H9 (cell line): Measurements from ENCODE around the gene UBL4A. TPM values are rescaled to one million over a fixed set of nuclear protein-coding genes. Genes with fewer than 3 reads are reported as not detected.

Experiments
- DNase-seq: peaks from one replicate; pipeline ENCODE4 v3.0.0-alpha.2; 2017
- H2AFZ ChIP-seq: one replicate; pipeline ENCODE4 v1.6.1; 2013; ENCODE audit warnings: mild to moderate bottlenecking, low read length, control low read depth, moderate library complexity
- H2AK5ac ChIP-seq: 2 replicates; pipeline ENCODE4 v1.6.1; 2013; ENCODE audit warnings: low read length, control low read depth, mixed read lengths; ENCODE audit not compliant: insufficient read length
- H2BK120ac ChIP-seq: one replicate; pipeline ENCODE4 v1.6.1; 2013; ENCODE audit warnings: low read depth, mild to moderate bottlenecking, low read length, control low read depth, inconsistent platforms; ENCODE audit not compliant: poor library complexity, severe bottlenecking
- H2BK12ac ChIP-seq: 2 replicates; pipeline ENCODE4 v1.6.1; 2013; ENCODE audit warnings: low read length, control low read depth, mixed read lengths, low read depth; ENCODE audit not compliant: insufficient read length
- H2BK15ac ChIP-seq: 2 replicates; pipeline ENCODE4 v1.6.1; 2013; ENCODE audit warnings: low read depth, low read length, control low read depth
- H2BK20ac ChIP-seq: one replicate; pipeline ENCODE4 v1.6.1; 2013; ENCODE audit warnings: low read depth, mild to moderate bottlenecking, low read length, control low read depth, inconsistent platforms; ENCODE audit not compliant: poor library complexity, severe bottlenecking
- H2BK5ac ChIP-seq: 2 replicates; pipeline ENCODE4 v1.6.1; 2013; ENCODE audit warnings: low read length, control low read depth, mixed read lengths; ENCODE audit not compliant: insufficient read length
- H3K14ac ChIP-seq: 2 replicates; pipeline ENCODE4 v1.6.1; 2013; ENCODE audit warnings: low read length, control low read depth; ENCODE audit not compliant: insufficient read depth
- H3K18ac ChIP-seq: 2 replicates; pipeline ENCODE4 v1.6.1; 2013; ENCODE audit warnings: low read depth, mild to moderate bottlenecking, mixed read lengths, low read length, control low read depth; ENCODE audit not compliant: insufficient read length
- H3K23ac ChIP-seq: 2 replicates; pipeline ENCODE4 v1.6.1; 2013; ENCODE audit warnings: low read length, control low read depth, mixed read lengths, low read depth; ENCODE audit not compliant: insufficient read length
- H3K23me2 ChIP-seq: 2 replicates; pipeline ENCODE4 v1.6.1; 2013; ENCODE audit warnings: low read depth, mild to moderate bottlenecking, mixed read lengths, low read length, control low read depth; ENCODE audit not compliant: insufficient read length, poor library complexity, severe bottlenecking
- H3K27ac ChIP-seq: 2 replicates; pipeline ENCODE4 v1.5.1; 2013; ENCODE audit warnings: low read length, control low read depth, mixed read lengths, low read depth; ENCODE audit not compliant: insufficient read length
- H3K27me3 ChIP-seq: 2 replicates; pipeline ENCODE4 v1.6.1; 2013; ENCODE audit warnings: low read length, control low read depth, inconsistent platforms; ENCODE audit not compliant: insufficient read depth
- H3K4ac ChIP-seq: 2 replicates; pipeline ENCODE4 v1.6.1; 2013; ENCODE audit warnings: low read depth, mild to moderate bottlenecking, control low read depth, inconsistent platforms, low read length, moderate library complexity
- H3K4me1 ChIP-seq: 2 replicates; pipeline ENCODE4 v1.6.1; 2013; ENCODE audit warnings: low read length, control low read depth, inconsistent platforms; ENCODE audit not compliant: insufficient read depth
- H3K4me2 ChIP-seq: 2 replicates; pipeline ENCODE4 v1.6.1; 2013; ENCODE audit warnings: low read length, control low read depth, mixed read lengths; ENCODE audit not compliant: insufficient read length, insufficient read depth
- H3K56ac ChIP-seq: 2 replicates; pipeline ENCODE4 v1.6.1; 2013; ENCODE audit warnings: low read depth, mild to moderate bottlenecking, mixed read lengths, low read length, control low read depth; ENCODE audit not compliant: insufficient read length
- H3K79me1 ChIP-seq: 2 replicates; pipeline ENCODE4 v1.6.1; 2013; ENCODE audit warnings: low read depth, mild to moderate bottlenecking, moderate library complexity, low read length, control low read depth, inconsistent platforms; ENCODE audit not compliant: insufficient read depth, poor library complexity, severe bottlenecking
- H3K79me2 ChIP-seq: 2 replicates; pipeline ENCODE4 v1.6.1; 2013; ENCODE audit warnings: low read length, control low read depth, inconsistent platforms; ENCODE audit not compliant: insufficient read depth
- H3K9ac ChIP-seq: 2 replicates; pipeline ENCODE4 v1.6.1; 2013; ENCODE audit warnings: low read length, control low read depth, mixed read lengths; ENCODE audit not compliant: insufficient read length; ENCODE audit errors: extremely low read depth
- H3K9me3 ChIP-seq: one replicate; pipeline ENCODE4 v1.6.1; 2013; ENCODE audit warnings: low read depth, low read length, inconsistent platforms; ENCODE audit not compliant: control insufficient read depth
- H3T11ph ChIP-seq: one replicate; pipeline ENCODE4 v1.6.1; 2013; ENCODE audit warnings: mild to moderate bottlenecking, low read length, control low read depth, inconsistent platforms
- H4K20me1 ChIP-seq: one replicate; pipeline ENCODE4 v1.6.1; 2013; ENCODE audit not compliant: control insufficient read depth, insufficient read length, insufficient read depth
- H4K5ac ChIP-seq: 2 replicates; pipeline ENCODE4 v1.6.1; 2013; ENCODE audit warnings: low read depth, mild to moderate bottlenecking, mixed read lengths, low read length, control low read depth; ENCODE audit not compliant: insufficient read length
- H4K8ac ChIP-seq: replicated peaks from 2 replicates; pipeline ENCODE4 v1.6.1; 2013; ENCODE audit warnings: low read length, control low read depth, mixed read lengths, low read depth; ENCODE audit not compliant: insufficient read length
- H4K91ac ChIP-seq: 2 replicates; pipeline ENCODE4 v1.6.1; 2013; ENCODE audit warnings: low read depth, mild to moderate bottlenecking, moderate library complexity, mixed read lengths, low read length, control low read depth; ENCODE audit not compliant: insufficient read length
- H3K27ac Mint-ChIP-seq, 3 experiments: 2 replicates in 2 of 3; 3 replicates in 1 of 3; pipeline ENCODE4 v1.8.0; 2020 to 2021; ENCODE audit warnings: mixed read lengths in 3 of 3, mild to moderate bottlenecking in 1 of 3, moderate library complexity in 1 of 3
- H3K27me3 Mint-ChIP-seq: 2 replicates; pipeline ENCODE4 v1.8.0; 2021; ENCODE audit warnings: low read depth, mild to moderate bottlenecking, moderate library complexity, mixed read lengths
- H3K36me3 Mint-ChIP-seq, 3 experiments: 2 replicates in 2 of 3; 3 replicates in 1 of 3; pipeline ENCODE4 v1.8.0; 2020 to 2021; ENCODE audit warnings: low read depth in 3 of 3, mixed read lengths in 3 of 3; ENCODE audit not compliant: insufficient read depth in 1 of 3
- H3K4me1 Mint-ChIP-seq, 2 experiments: 2 replicates each; pipeline ENCODE4 v1.8.0; 2020; ENCODE audit warnings: mixed read lengths in 2 of 2
- H3K4me3 Mint-ChIP-seq, 2 experiments: 2 replicates in 1 of 2; 3 replicates in 1 of 2; pipeline ENCODE4 v1.8.0; 2020 to 2021; ENCODE audit warnings: mild to moderate bottlenecking in 2 of 2, mixed read lengths in 2 of 2, moderate library complexity in 1 of 2
- H3K9me3 Mint-ChIP-seq, 2 experiments: 2 replicates in 1 of 2; 3 replicates in 1 of 2; pipeline ENCODE4 v1.8.0; 2020; ENCODE audit warnings: mild to moderate bottlenecking in 2 of 2, mixed read lengths in 2 of 2, moderate library complexity in 1 of 2
- WGBS: extraction: QIAGEN DNeasy Blood & Tissue Kit; methylation state at CpG from one replicate; pipeline ENCODE4 v1.1.7; 2013; ENCODE audit warnings: missing lambda C conversion rate, low lambda C conversion rate, mixed read lengths; ENCODE audit not compliant: insufficient read length; ENCODE audit errors: extremely low coverage; 5-methylcytosine and 5-hydroxymethylcytosine counted together
- total RNA-seq: library from RNA; stranded (reverse); gene quantifications from 2 replicates; pipeline ENCODE4 v1.2.1, GENCODE V29; 2021
- TF ChIP-seq, protein P1 (sequence below): fragments of 200-600 bp; sonication (generic); conservative IDR thresholded peaks from 3 replicates; pipeline ENCODE4 v1.8.0; 2021; ENCODE audit warnings: antibody characterized with exemption, mild to moderate bottlenecking

Gene UBL4A
- total RNA-seq, 1 experiment from 2014 or later, result 30.9 TPM

DNA sequence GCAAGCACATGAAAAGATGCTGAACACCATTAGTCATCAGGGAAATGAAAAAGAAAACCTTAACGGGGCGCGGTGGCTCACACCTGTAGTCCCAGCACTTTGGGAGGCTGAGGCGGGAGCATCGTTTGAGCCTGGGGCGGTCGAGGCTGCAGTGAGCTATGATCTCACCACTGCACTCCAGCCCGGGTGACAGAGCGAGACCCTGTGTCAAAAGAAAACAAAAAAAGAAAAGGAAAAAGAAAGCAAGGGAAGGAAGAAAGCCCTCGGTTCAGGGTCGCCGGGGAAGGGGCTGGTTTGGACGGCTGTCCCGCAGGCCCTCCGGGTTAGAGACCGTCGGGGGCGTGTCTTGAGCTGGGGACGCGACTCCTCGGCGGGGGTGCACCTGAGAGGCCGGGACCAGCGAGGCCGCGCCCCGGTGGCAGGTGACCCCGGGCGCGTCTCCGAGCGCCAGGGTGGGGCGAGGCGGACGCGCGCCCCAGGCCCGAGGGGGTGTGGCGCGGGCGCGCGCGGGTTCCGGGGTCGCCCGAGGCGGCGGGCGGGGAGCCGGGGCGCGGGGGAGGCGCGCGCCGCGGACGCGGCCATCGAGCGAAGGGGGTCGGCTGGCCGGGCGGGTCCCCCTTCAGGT lies 28.8 kb downstream of the UBL4A start:
- Histone ChIP-seq H3K27ac (no peak overlapping the region), H3K23ac (no peak overlapping the region), H2BK120ac (no peak overlapping the region), H2BK15ac (no peak overlapping the region), H3K4me2 (no peak overlapping the region), H3K23me2 (peaks cover 8% of the 10 kb centered on the region), H3T11ph (no peak overlapping the region), H3K27me3 (no peaks in the 10 kb centered on the region; the same call in 1 of the 2 replicates), H3K79me2 (no peaks in the 10 kb centered on the region), H2AFZ (no peak overlapping the region), H4K20me1 (no peaks in the 10 kb centered on the region), H3K4ac (no peak overlapping the region), H3K9me3 (peaks cover 9% of the 10 kb centered on the region), H2BK12ac (no peak overlapping the region), H3K9ac (no peak overlapping the region), H4K5ac (no peak overlapping the region), H3K14ac (no peak overlapping the region), H3K18ac (no peak overlapping the region), H4K91ac (no peak overlapping the region), H3K79me1 (no peaks in the 10 kb centered on the region), H4K8ac (no peak overlapping the region), H3K4me1 (no peaks in the 10 kb centered on the region), H2AK5ac (no peak overlapping the region), H2BK5ac (no peak overlapping the region), H2BK20ac (no peak overlapping the region), H3K56ac (no peak overlapping the region)
- WGBS, result no CpG with 5 or more reads among the region's 65 CpGs
- Mint-ChIP-seq H3K27me3 (peaks cover 25% of the 10 kb centered on the region), H3K4me1 (peaks cover 0 to 7% of the 10 kb centered on the region in 2 experiments; a peak in 1 of 4 replicates), H3K9me3 (peaks cover 65 to 85% of the 10 kb centered on the region in 2 experiments), H3K27ac (peak overlapping the region in 1 of 3 experiments; percentile 22; a peak in 1 of 7 replicates), H3K4me3 (peak overlapping the region; percentile 65 to 88), H3K36me3 (peaks cover 25 to 32% (median 26%) of the 10 kb centered on the region in 3 experiments)
- peak; percentile 75 for DNase-seq
- TF ChIP-seq, protein P1, sequence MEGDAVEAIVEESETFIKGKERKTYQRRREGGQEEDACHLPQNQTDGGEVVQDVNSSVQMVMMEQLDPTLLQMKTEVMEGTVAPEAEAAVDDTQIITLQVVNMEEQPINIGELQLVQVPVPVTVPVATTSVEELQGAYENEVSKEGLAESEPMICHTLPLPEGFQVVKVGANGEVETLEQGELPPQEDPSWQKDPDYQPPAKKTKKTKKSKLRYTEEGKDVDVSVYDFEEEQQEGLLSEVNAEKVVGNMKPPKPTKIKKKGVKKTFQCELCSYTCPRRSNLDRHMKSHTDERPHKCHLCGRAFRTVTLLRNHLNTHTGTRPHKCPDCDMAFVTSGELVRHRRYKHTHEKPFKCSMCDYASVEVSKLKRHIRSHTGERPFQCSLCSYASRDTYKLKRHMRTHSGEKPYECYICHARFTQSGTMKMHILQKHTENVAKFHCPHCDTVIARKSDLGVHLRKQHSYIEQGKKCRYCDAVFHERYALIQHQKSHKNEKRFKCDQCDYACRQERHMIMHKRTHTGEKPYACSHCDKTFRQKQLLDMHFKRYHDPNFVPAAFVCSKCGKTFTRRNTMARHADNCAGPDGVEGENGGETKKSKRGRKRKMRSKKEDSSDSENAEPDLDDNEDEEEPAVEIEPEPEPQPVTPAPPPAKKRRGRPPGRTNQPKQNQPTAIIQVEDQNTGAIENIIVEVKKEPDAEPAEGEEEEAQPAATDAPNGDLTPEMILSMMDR, result no peak
